HFFc6 (cell line): ENCODE measurements around the gene SUMO3. TPM values are rescaled to one million over a fixed set of nuclear protein-coding genes. Genes with fewer than 3 reads are reported as not detected.

Experiments
- DNase-seq: peaks from one replicate; pipeline ENCODE4 v3.0.0-alpha.2; 2018
- H3K27ac Mint-ChIP-seq: 2 replicates; pipeline ENCODE4 v1.8.0; 2020; ENCODE audit warnings: mild to moderate bottlenecking, mixed read lengths
- H3K27me3 Mint-ChIP-seq: 2 replicates; pipeline ENCODE4 v1.8.0; 2021; ENCODE audit warnings: mild to moderate bottlenecking, moderate library complexity, mixed read lengths; ENCODE audit not compliant: insufficient read depth
- H3K36me3 Mint-ChIP-seq: 2 replicates; pipeline ENCODE4 v1.8.0; 2021; ENCODE audit warnings: low read depth, mixed read lengths
- H3K4me1 Mint-ChIP-seq: 2 replicates; pipeline ENCODE4 v1.8.0; 2020; ENCODE audit warnings: low read depth, mixed read lengths
- H3K4me3 Mint-ChIP-seq: 2 replicates; pipeline ENCODE4 v1.8.0; 2020; ENCODE audit warnings: mild to moderate bottlenecking, moderate library complexity, mixed read lengths
- H3K9me3 Mint-ChIP-seq: 2 replicates; pipeline ENCODE4 v1.8.0; 2020; ENCODE audit warnings: mild to moderate bottlenecking, mixed read lengths
- total RNA-seq, 6 experiments: library from RNA; stranded (reverse); fragmentation: NEBNext Ultra II Directional; extraction: Animal tissue kit (Norgen Biotek cat#: 25700); gene quantifications; 2 replicates in 1 of 6; 3 replicates in 5 of 6; pipeline ENCODE4 v1.2.3, GENCODE V29; 2021
- TF ChIP-seq, protein P1 (sequence below): fragments of 200-600 bp; sonication (generic); IDR thresholded peaks from 2 replicates; pipeline ENCODE4 v1.5.0; 2021; ENCODE audit warnings: antibody characterized with exemption, mild to moderate bottlenecking

SUMO3 gene
- total RNA-seq, 6 experiments from 2014 or later = 116 to 160 (median 147) TPM

DNA sequence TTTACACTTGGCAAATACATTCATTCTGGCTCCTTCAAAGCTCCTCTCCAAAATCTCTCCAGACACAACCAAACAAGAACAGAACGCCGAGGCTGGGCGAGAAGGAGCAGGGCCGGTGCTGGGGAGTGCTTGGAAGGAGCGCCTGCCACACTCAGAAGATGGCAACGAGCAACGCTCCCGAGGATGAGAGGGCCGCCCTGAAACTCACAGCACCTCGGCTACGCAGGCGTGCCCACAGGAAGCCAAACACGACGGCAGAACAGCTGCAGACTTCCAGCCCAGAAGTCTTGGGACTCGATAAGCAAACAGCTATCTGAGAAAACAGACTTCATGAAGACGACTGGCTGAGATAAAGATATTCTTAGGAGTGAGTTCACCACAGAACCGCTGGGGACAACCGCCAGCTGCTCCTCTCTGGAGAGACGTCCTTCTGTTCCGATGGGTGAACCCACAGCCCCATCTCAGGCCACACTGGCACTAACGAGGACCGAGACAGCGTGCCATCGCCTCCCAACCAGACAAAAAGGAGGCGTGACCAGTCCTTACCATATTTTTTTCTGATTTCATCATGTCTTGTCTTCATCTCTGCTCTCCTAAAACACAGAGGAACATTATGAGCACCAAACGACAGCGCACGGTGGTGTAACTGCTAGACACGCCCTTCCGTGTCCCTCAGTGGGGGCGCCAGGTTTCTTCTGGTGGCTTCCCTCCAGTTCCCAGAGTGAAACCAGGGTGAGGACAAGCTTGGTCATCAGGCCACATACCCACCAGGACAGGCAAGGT is 37.0 kb upstream of the SUMO3 start:
- no peak overlapping the region for H3K27ac Mint-ChIP-seq
- peaks cover 12% of the 10 kb centered on the region for H3K4me1 Mint-ChIP-seq
- DNase-seq = no peak
- no peak overlapping the region for H3K4me3 Mint-ChIP-seq
- TF ChIP-seq, protein P1, sequence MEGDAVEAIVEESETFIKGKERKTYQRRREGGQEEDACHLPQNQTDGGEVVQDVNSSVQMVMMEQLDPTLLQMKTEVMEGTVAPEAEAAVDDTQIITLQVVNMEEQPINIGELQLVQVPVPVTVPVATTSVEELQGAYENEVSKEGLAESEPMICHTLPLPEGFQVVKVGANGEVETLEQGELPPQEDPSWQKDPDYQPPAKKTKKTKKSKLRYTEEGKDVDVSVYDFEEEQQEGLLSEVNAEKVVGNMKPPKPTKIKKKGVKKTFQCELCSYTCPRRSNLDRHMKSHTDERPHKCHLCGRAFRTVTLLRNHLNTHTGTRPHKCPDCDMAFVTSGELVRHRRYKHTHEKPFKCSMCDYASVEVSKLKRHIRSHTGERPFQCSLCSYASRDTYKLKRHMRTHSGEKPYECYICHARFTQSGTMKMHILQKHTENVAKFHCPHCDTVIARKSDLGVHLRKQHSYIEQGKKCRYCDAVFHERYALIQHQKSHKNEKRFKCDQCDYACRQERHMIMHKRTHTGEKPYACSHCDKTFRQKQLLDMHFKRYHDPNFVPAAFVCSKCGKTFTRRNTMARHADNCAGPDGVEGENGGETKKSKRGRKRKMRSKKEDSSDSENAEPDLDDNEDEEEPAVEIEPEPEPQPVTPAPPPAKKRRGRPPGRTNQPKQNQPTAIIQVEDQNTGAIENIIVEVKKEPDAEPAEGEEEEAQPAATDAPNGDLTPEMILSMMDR = no peak
- H3K36me3 Mint-ChIP-seq = peaks cover 38% of the 10 kb centered on the region
- H3K27me3 Mint-ChIP-seq = no peaks in the 10 kb centered on the region
- H3K9me3 Mint-ChIP-seq = no peaks in the 10 kb centered on the region

DNA sequence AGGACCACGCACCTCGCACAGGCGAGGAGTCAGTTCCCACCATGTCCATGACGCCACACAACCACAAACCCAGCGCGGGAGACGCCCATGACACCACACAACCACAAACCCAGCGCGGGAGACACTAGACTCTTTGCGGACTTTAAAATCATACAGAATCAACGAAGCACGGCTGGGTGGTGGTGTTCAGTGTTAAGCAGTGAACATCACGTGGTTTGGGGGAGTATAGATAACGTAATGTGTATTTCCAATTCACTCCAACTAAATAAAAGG is 36.5 kb upstream of the SUMO3 start:
- Mint-ChIP-seq H3K27me3 (no peaks in the 10 kb centered on the region), H3K27ac (no peak overlapping the region), H3K9me3 (no peaks in the 10 kb centered on the region), H3K4me1 (peaks cover 12% of the 10 kb centered on the region), H3K36me3 (peaks cover 34% of the 10 kb centered on the region), H3K4me3 (no peak overlapping the region)
- TF ChIP-seq, protein P1 = no peak
- no peak for DNase-seq

DNA sequence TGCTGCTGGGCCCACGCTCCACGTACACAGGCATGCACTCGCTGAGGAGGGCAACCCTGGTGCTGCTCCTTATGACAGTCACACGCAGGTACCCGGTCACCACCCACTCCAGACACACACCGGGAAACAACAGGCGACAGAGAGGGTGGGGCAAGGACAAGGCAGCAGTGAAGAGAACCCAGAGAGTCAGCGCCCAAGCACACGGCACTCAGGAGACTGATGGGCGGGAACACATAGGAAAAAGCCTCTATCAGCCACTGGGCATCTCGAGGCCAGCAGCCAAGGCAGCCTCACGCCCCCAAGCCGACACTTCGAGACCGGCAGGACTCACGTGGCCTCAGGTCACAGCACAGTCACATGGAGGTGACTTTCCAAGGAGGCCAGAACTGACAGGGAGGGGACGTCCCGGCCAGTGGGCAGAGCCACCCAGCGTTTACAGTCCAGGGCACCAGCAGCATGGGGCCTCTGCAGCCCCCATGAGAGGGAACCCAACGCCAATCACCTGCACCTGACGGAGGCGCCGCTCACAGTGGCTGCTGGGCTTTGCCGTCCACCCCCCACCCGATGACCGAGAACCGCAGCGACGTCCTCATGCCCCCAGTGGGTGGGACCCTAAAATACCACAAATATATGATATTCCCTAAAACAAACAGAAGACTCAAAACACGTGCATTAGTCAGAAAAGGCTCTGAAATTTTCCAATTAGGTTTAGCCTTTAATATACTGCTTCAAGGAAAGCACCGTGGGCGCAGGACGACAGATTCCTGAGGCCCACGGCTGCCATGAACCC is 35.9 kb upstream of the SUMO3 start:
- no peak for DNase-seq
- no peak overlapping the region for H3K4me3 Mint-ChIP-seq
- H3K36me3 Mint-ChIP-seq = peaks cover 33% of the 10 kb centered on the region
- no peak overlapping the region for H3K27ac Mint-ChIP-seq
- no peaks in the 10 kb centered on the region for H3K27me3 Mint-ChIP-seq
- peaks cover 12% of the 10 kb centered on the region for H3K4me1 Mint-ChIP-seq
- TF ChIP-seq, protein P1 = no peak
- no peaks in the 10 kb centered on the region for H3K9me3 Mint-ChIP-seq

DNA sequence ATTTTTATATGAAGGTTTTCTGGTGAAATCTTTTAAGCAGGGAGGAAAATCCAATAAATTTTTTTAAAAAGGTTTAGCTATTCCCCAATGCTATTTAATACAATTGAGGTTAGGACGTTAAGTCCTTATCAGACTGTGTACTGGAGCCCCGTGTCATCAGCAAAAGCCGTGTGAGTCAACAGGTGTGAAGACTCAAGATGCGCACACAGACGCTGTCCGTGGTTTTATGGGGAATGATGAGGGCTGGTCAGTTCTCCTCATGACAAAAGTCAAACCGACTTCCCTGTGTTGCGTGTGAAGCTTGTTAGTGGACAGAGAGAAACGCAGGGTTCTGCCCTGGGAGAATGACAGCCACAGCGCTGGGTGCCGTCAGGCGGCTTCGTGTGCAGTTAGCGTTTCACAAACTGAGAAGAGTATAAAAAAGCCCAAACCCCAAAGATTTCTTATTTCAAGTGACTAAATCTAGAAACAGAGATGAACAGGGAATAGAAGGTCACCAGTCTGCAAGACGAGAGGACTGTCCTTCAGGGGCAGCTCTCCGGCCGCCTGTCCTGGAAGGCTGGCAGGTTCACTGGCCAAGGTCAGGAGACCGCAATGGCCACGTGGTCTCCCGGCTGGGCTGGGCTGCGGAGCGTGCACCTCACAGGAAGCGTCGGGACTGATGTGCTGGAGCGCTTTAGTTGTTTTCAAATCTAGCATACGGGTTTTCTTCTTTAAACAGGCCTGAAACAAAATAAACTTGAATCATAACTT is 33.2 kb upstream of the SUMO3 start:
- H3K36me3 Mint-ChIP-seq = peaks cover 22% of the 10 kb centered on the region
- peaks cover 9% of the 10 kb centered on the region for H3K4me1 Mint-ChIP-seq
- TF ChIP-seq, protein P1 = no peak
- DNase-seq = no peak
- no peak overlapping the region for H3K27ac Mint-ChIP-seq
- H3K4me3 Mint-ChIP-seq = no peak overlapping the region
- H3K9me3 Mint-ChIP-seq = no peaks in the 10 kb centered on the region
- no peaks in the 10 kb centered on the region; the same call in 1 of the 2 replicates for H3K27me3 Mint-ChIP-seq

DNA sequence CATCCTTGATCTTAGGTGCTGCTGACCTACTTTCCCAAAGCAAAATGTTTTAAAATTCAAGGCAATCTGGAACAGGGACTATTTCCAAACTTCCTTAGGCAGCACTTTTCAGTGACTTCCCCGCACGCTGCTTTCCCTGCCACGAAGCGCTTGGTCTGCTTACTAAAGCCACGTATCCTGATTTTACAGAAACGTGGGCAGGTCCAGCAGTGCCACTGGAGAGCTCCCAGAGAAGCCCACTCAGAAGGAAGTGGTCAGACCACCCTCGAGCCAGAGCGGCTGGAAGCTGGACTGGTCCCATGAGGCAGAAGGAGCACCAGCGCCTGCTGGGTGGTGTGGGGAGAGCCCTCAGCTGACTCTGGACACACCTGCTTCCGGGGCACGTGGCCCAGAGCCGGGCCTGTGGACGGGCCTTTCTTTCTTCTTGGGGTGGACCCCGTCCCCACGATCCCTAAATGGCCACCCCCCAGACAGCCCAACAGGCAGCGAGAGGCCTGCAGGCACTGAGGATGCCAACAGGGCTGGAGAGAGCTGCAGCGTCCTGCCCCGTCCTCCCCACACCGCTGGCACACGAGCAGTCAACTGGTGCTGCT is 32.4 kb upstream of the SUMO3 start:
- Mint-ChIP-seq H3K4me1 (peaks cover 10% of the 10 kb centered on the region), H3K36me3 (peaks cover 18% of the 10 kb centered on the region), H3K27ac (no peak overlapping the region), H3K4me3 (no peak overlapping the region), H3K27me3 (no peaks in the 10 kb centered on the region; the same call in none of the 2 replicates), H3K9me3 (no peaks in the 10 kb centered on the region)
- TF ChIP-seq, protein P1 = no peak
- no peak for DNase-seq
